GM12878 (cell line): ENCODE data around the gene EP400. TPM values are rescaled to one million over a fixed set of nuclear protein-coding genes. Genes with fewer than 3 reads are reported as not detected.
A peak's percentile ranks its signal among the peaks of the same experiment; 100 is the strongest.

Experiments
- ATF2 ChIP-seq: IDR thresholded peaks from 2 replicates; pipeline ENCODE4 v1.6.1; 2012; ENCODE audit warnings: low read length, inconsistent platforms
- BRCA1 ChIP-seq: IDR thresholded peaks from 2 replicates; pipeline ENCODE4 v1.6.1; 2011; ENCODE audit warnings: low read depth, low read length, improper control_type of control experiment
- E4F1 ChIP-seq: fragments of 450-650 bp; IDR thresholded peaks from 2 replicates; pipeline ENCODE4 v1.6.1; 2018; ENCODE audit warnings: borderline replicate concordance, mild to moderate bottlenecking; ENCODE audit not compliant: partially characterized antibody
- FOS ChIP-seq: IDR thresholded peaks from 3 replicates; pipeline ENCODE4 v1.6.1; 2011; ENCODE audit warnings: borderline replicate concordance; ENCODE audit not compliant: insufficient read length; ENCODE audit errors: extremely low read depth
- HCFC1 ChIP-seq: fragments of 150-350 bp; IDR thresholded peaks from 2 replicates; pipeline ENCODE4 v1.6.1; 2014; ENCODE audit warnings: low read length
- JUNB ChIP-seq: IDR thresholded peaks from 2 replicates; pipeline ENCODE4 v1.6.1; 2016; ENCODE audit warnings: antibody characterized with exemption, mild to moderate bottlenecking
- KLF5 ChIP-seq: fragments of 450-650 bp; IDR thresholded peaks from 2 replicates; pipeline ENCODE4 v1.6.1; 2014; ENCODE audit warnings: mild to moderate bottlenecking; ENCODE audit not compliant: partially characterized antibody
- MYB ChIP-seq: fragments of 150-350 bp; IDR thresholded peaks from 2 replicates; pipeline ENCODE4 v1.6.1; 2014; ENCODE audit warnings: mild to moderate bottlenecking, low read depth, low read length, borderline replicate concordance
- NR2C2 ChIP-seq: IDR thresholded peaks from 2 replicates; pipeline ENCODE4 v1.6.1; 2011; ENCODE audit warnings: borderline replicate concordance, low read depth; ENCODE audit not compliant: control insufficient read depth, insufficient read length
- PAX5 ChIP-seq: IDR thresholded peaks from 2 replicates; pipeline ENCODE4 v1.6.1; 2011; ENCODE audit warnings: low read depth, low read length, borderline replicate concordance
- PAX8 ChIP-seq: fragments of 450-650 bp; IDR thresholded peaks from 2 replicates; pipeline ENCODE4 v1.6.1; 2017; ENCODE audit warnings: mild to moderate bottlenecking, moderate library complexity
- RAD51 ChIP-seq: fragments of 450-650 bp; IDR thresholded peaks from 2 replicates; pipeline ENCODE4 v1.6.1; 2016; ENCODE audit warnings: moderate library complexity, mild to moderate bottlenecking, inconsistent platforms
- RB1 ChIP-seq: fragments of 450-650 bp; formaldehyde crosslinking; IDR thresholded peaks from 2 replicates; pipeline ENCODE4 v1.6.1; 2017; ENCODE audit warnings: mild to moderate bottlenecking, borderline replicate concordance
- RELA ChIP-seq: fragments of 450-650 bp; IDR thresholded peaks from 2 replicates; pipeline ENCODE4 v1.8.0; 2014; ENCODE audit warnings: borderline replicate concordance; ENCODE audit not compliant: partially characterized antibody
- SIX5 ChIP-seq: IDR thresholded peaks from 2 replicates; pipeline ENCODE4 v1.6.1; 2011; ENCODE audit warnings: mild to moderate bottlenecking, low read depth, low read length, moderate library complexity; ENCODE audit not compliant: severe bottlenecking
- SUPT20H ChIP-seq: IDR thresholded peaks from 2 replicates; pipeline ENCODE4 v1.6.1; 2011; ENCODE audit warnings: low read depth, mild to moderate bottlenecking, low read length, moderate library complexity, borderline replicate concordance; ENCODE audit not compliant: control insufficient read depth
- SUZ12 ChIP-seq: fragments of 200-600 bp; sonication (generic); IDR thresholded peaks from one replicate; pipeline ENCODE4 v1.6.1; 2018; ENCODE audit warnings: antibody characterized with exemption, mild to moderate bottlenecking; ENCODE audit not compliant: unreplicated experiment
- TARDBP ChIP-seq: IDR thresholded peaks from 2 replicates; pipeline ENCODE4 v1.6.1; 2016; ENCODE audit warnings: borderline replicate concordance
- TCF3 ChIP-seq: IDR thresholded peaks from 2 replicates; pipeline ENCODE4 v1.6.1; 2012; ENCODE audit warnings: low read depth, mild to moderate bottlenecking, low read length, borderline replicate concordance; ENCODE audit not compliant: insufficient read depth
- YY1 ChIP-seq: IDR thresholded peaks from 2 replicates; pipeline ENCODE4 v1.6.1; 2011; ENCODE audit warnings: low read depth, mild to moderate bottlenecking, low read length
- ZNF217 ChIP-seq: fragments of 450-650 bp; IDR thresholded peaks from 2 replicates; pipeline ENCODE4 v1.6.1; 2017; ENCODE audit warnings: antibody characterized with exemption, mild to moderate bottlenecking
- ZNF24 ChIP-seq: fragments of 450-650 bp; IDR thresholded peaks from 2 replicates; pipeline ENCODE4 v1.6.1; 2017; ENCODE audit warnings: antibody characterized with exemption, mild to moderate bottlenecking
- ZNF592 ChIP-seq: fragments of 450-650 bp; IDR thresholded peaks from 2 replicates; pipeline ENCODE4 v1.6.1; 2017; ENCODE audit warnings: mild to moderate bottlenecking, moderate library complexity
- polyA plus RNA-seq, 11 experiments: library from polyadenylated mRNA; depleted of rRNA in 4 of 11; unstranded in 6 of 11; stranded (reverse) in 5 of 11; fragments of >200 nt; fragmentation: Nextera tagmentation in 4 of 11; fragmentation: Illumina TruSeq in 1 of 11; extraction: Ambion mirVana in 4 of 11; extraction: Trizol in 1 of 11; gene quantifications; 1 replicate in 1 of 11; 2 replicates in 10 of 11; pipeline versions ENCODE4 v1.2.1 to v1.2.3, GENCODE V29; 2011 to 2016; ENCODE audit warnings: inconsistent platforms in 2 of 11, missing spikeins in 2 of 11, low read depth in 1 of 11
- total RNA-seq, 4 experiments: library from RNA; depleted of rRNA in 3 of 4; stranded (reverse); fragments of >200 nt in 3 of 4; fragmentation: Illumina TruSeq in 1 of 4; extraction: Trizol in 1 of 4; gene quantifications; 2 replicates each; pipeline versions ENCODE4 v1.2.1 to v1.2.3, GENCODE V29; 2013 to 2021

The EP400 gene
- total and polyA plus RNA-seq, 10 of the 15 experiments (the other 5 are each of a cell fraction or from before 2014, with no cell fraction given) = 3.8 to 44.2 (median 8.4) TPM

GRCh38 chr12:131949431-131950181 is at the start of gene EP400 (continued):
- TF ChIP-seq RB1 (peak; percentile 84), RAD51 (no peak), KLF5 (no peak), ZNF217 (peak; percentile 25; the same call in 1 of the 2 replicates), BRCA1 (peak; percentile 61; the same call in 1 of the 2 replicates), PAX8 (no peak), FOS (no peak), TCF3 (0 out of 2 replicates have a peak, but pooled peaks have one; percentile 14), NR2C2 (no peak), HCFC1 (peak; percentile 66), JUNB (no peak), TARDBP (0 out of 2 replicates have a peak, but pooled peaks have one; percentile 33), SUPT20H (no peak), MYB (no peak), E4F1 (no peak), RELA (peak; percentile 54), PAX5 (no peak; the same call in 1 of the 2 replicates), ZNF24 (peak; percentile 65), SUZ12 (no peak), ZNF592 (0 out of 2 replicates have a peak, but pooled peaks have one; percentile 50), SIX5 (peak; percentile 41), ATF2 (no peak), YY1 (peak; percentile 66)
